H1 (cell line): ENCODE measurements around the gene RIN3. TPM values are rescaled to one million over a fixed set of nuclear protein-coding genes. Genes with fewer than 3 reads are reported as not detected.

Experiments used
- CTCF ChIA-PET: fragments of 300-600 bp; sonication (Branson Sonifier 250); formaldehyde crosslinking; loops from one replicate; lab custom pipeline; 2021; ENCODE audit not compliant: partially characterized antibody; lab: Charles Lee
- POLR2A ChIA-PET: fragments of 300-600 bp; sonication (Branson Sonifier 250); formaldehyde crosslinking; loops from one replicate; lab custom pipeline; 2021; ENCODE audit warnings: inconsistent platforms; ENCODE audit not compliant: partially characterized antibody; lab: Charles Lee
- DNase-seq, 2 experiments: peaks; one replicate each; pipeline versions ENCODE4 v3.0.0 to v3.0.0-alpha.2; 2010 to 2022; ENCODE audit warnings: low spot score in 2 of 2, low read depth in 1 of 2, mixed read lengths in 1 of 2
- FAIRE-seq: peaks from 2 replicates; lab custom pipeline; 2011; peaks lifted over from hg19 to GRCh38; lab: Jason Lieb, UNC
- H2AFZ ChIP-seq: 2 replicates; pipeline ENCODE4 v1.8.1; 2012; ENCODE audit warnings: low read length, inconsistent platforms
- H2AK5ac ChIP-seq: 2 replicates; pipeline ENCODE4 v1.6.1; 2013; ENCODE audit warnings: low read depth, low read length
- H2BK120ac ChIP-seq: replicated peaks from 2 replicates; pipeline ENCODE3; 2013; ENCODE audit warnings: low read depth, low read length, inconsistent platforms
- H2BK12ac ChIP-seq: 2 replicates; pipeline ENCODE4 v1.6.1; 2013; ENCODE audit warnings: low read depth, low read length
- H2BK15ac ChIP-seq: 2 replicates; pipeline ENCODE4 v1.6.1; 2013; ENCODE audit warnings: low read length
- H2BK20ac ChIP-seq: 2 replicates; pipeline ENCODE4 v1.6.1; 2013; ENCODE audit warnings: low read length
- H2BK5ac ChIP-seq: 2 replicates; pipeline ENCODE4 v1.6.1; 2013; ENCODE audit warnings: low read depth, low read length
- H3K14ac ChIP-seq: 2 replicates; pipeline ENCODE4 v1.6.1; 2013; ENCODE audit warnings: inconsistent platforms; ENCODE audit not compliant: insufficient read length
- H3K18ac ChIP-seq: 2 replicates; pipeline ENCODE4 v1.6.1; 2013; ENCODE audit warnings: low read length; ENCODE audit errors: extremely low read depth
- H3K23ac ChIP-seq: 2 replicates; pipeline ENCODE4 v1.6.1; 2013; ENCODE audit warnings: inconsistent platforms; ENCODE audit not compliant: insufficient read length
- H3K23me2 ChIP-seq: 2 replicates; pipeline ENCODE4 v1.6.1; 2013; ENCODE audit warnings: low read depth, low read length
- H3K27ac ChIP-seq: 2 replicates; pipeline ENCODE4 v1.6.1; 2011; ENCODE audit warnings: low read depth, low read length, inconsistent platforms
- H3K27me3 ChIP-seq, 4 experiments: replicated peaks in 1 of 4; 1 replicate in 1 of 4; 2 replicates in 3 of 4; pipeline versions ENCODE4 v1.6.1 to v1.8.1; 2011 to 2013; ENCODE audit warnings: low read length in 3 of 4, mild to moderate bottlenecking in 3 of 4, inconsistent platforms in 2 of 4, mixed read lengths in 2 of 4, moderate library complexity in 1 of 4; ENCODE audit not compliant: control insufficient read depth in 3 of 4, insufficient read depth in 3 of 4; ENCODE audit errors: extremely low read depth in 1 of 4
- H3K36me3 ChIP-seq, 4 experiments: 2 replicates each; pipeline versions ENCODE4 v1.6.1 to v1.8.1; 2011 to 2013; ENCODE audit warnings: mild to moderate bottlenecking in 4 of 4, low read length in 3 of 4, moderate library complexity in 2 of 4, control low read depth in 1 of 4, inconsistent platforms in 1 of 4; ENCODE audit not compliant: insufficient read depth in 4 of 4, control insufficient read depth in 2 of 4
- H3K4ac ChIP-seq: replicated peaks from 2 replicates; pipeline ENCODE3; 2013; ENCODE audit warnings: low read length, low read depth, mixed read lengths, inconsistent platforms; ENCODE audit not compliant: insufficient read length
- H3K4me1 ChIP-seq, 4 experiments: replicated peaks in 1 of 4; 1 replicate in 1 of 4; 2 replicates in 3 of 4; pipeline versions ENCODE4 v1.6.1 to v1.8.1; 2011 to 2013; ENCODE audit warnings: low read length in 3 of 4, inconsistent platforms in 2 of 4, mixed read lengths in 1 of 4; ENCODE audit not compliant: insufficient read depth in 4 of 4, control insufficient read depth in 3 of 4
- H3K4me2 ChIP-seq, 2 experiments: 2 replicates each; pipeline versions ENCODE4 v1.6.1 to v1.8.1; 2011 to 2013; ENCODE audit warnings: low read depth in 2 of 2, low read length in 2 of 2, control low read depth in 1 of 2, inconsistent platforms in 1 of 2, mild to moderate bottlenecking in 1 of 2; ENCODE audit not compliant: insufficient read depth in 1 of 2
- H3K4me3 ChIP-seq, 4 experiments: fragments of 200-600, 300-600 bp in 1 of 4; sonication (generic), shearing (Covaris generic), sonication (Bioruptor Twin) in 1 of 4; 2 replicates each; pipeline versions ENCODE4 v1.5.1 to v1.8.1; 2011 to 2016; ENCODE audit warnings: low read length in 4 of 4, low read depth in 3 of 4, control low read depth in 2 of 4, inconsistent platforms in 2 of 4, mild to moderate bottlenecking in 2 of 4, mixed read lengths in 1 of 4, moderate library complexity in 1 of 4; ENCODE audit not compliant: insufficient read depth in 2 of 4; ENCODE audit errors: extremely low read depth in 1 of 4
- H3K56ac ChIP-seq: replicated peaks from 2 replicates; pipeline ENCODE3; 2013; ENCODE audit warnings: low read depth, mild to moderate bottlenecking, mixed read lengths, low read length, inconsistent platforms; ENCODE audit not compliant: insufficient read length
- H3K79me1 ChIP-seq: 2 replicates; pipeline ENCODE4 v1.6.1; 2013; ENCODE audit warnings: low read depth, low read length, control low read depth
- H3K79me2 ChIP-seq, 2 experiments: 2 replicates each; pipeline versions ENCODE4 v1.6.1 to v1.8.1; 2012 to 2013; ENCODE audit warnings: low read length in 2 of 2, mild to moderate bottlenecking in 2 of 2, inconsistent platforms in 1 of 2; ENCODE audit not compliant: insufficient read depth in 2 of 2, control insufficient read depth in 1 of 2
- H3K9ac ChIP-seq, 4 experiments: replicated peaks in 1 of 4; 1 replicate in 1 of 4; 2 replicates in 3 of 4; pipeline versions ENCODE4 v1.6.1 to v1.8.1; 2011 to 2013; ENCODE audit warnings: low read depth in 3 of 4, low read length in 3 of 4, control low read depth in 2 of 4, mild to moderate bottlenecking in 2 of 4, moderate library complexity in 2 of 4, inconsistent platforms in 1 of 4; ENCODE audit errors: extremely low read depth in 1 of 4
- H3K9me3 ChIP-seq, 2 experiments: 2 replicates each; pipeline versions ENCODE4 v1.6.1 to v1.8.1; 2012 to 2013; ENCODE audit warnings: mild to moderate bottlenecking in 2 of 2, moderate library complexity in 2 of 2, control low read depth in 1 of 2, inconsistent platforms in 1 of 2, low read depth in 1 of 2, low read length in 1 of 2, mixed read lengths in 1 of 2; ENCODE audit not compliant: insufficient read depth in 2 of 2
- H4K20me1 ChIP-seq, 2 experiments: replicated peaks in 1 of 2; 2 replicates each; pipeline versions ENCODE3 to v1.8.1; 2011 to 2013; ENCODE audit warnings: inconsistent platforms in 2 of 2, low read length in 2 of 2, mild to moderate bottlenecking in 1 of 2; ENCODE audit not compliant: insufficient read depth in 2 of 2, control insufficient read depth in 1 of 2
- H4K5ac ChIP-seq: 2 replicates; pipeline ENCODE4 v1.6.1; 2013; ENCODE audit warnings: low read length, low read depth, mixed read lengths, inconsistent platforms; ENCODE audit not compliant: insufficient read length
- H4K8ac ChIP-seq: 2 replicates; pipeline ENCODE4 v1.8.0; 2013; ENCODE audit warnings: mild to moderate bottlenecking, moderate library complexity, low read length, inconsistent platforms; ENCODE audit not compliant: insufficient read depth; ENCODE audit errors: extremely low read depth
- H4K91ac ChIP-seq: replicated peaks from 2 replicates; pipeline ENCODE3; 2013; ENCODE audit warnings: low read length, mixed read lengths, inconsistent platforms; ENCODE audit not compliant: insufficient read length
- TAF7 ChIP-seq: optimal IDR thresholded peaks from 2 replicates; pipeline ENCODE3; 2011; ENCODE audit warnings: low read depth, mild to moderate bottlenecking, inconsistent platforms, low read length, moderate library complexity, borderline replicate concordance
- WGBS, 2 experiments: shearing (Covaris generic) in 1 of 2; methylation state at CpG; one replicate each; pipeline versions ENCODE4 v1.1.6 to v1.1.7; 2013 to 2015; ENCODE audit warnings: low lambda C conversion rate in 2 of 2, mixed read lengths in 2 of 2, inconsistent platforms in 1 of 2, low coverage in 1 of 2, missing lambda C conversion rate in 1 of 2; ENCODE audit not compliant: insufficient replicate concordance in 2 of 2, insufficient coverage in 1 of 2, insufficient read length in 1 of 2; ENCODE audit errors: extremely low coverage in 1 of 2, missing lambda C conversion rate in 1 of 2; 5-methylcytosine and 5-hydroxymethylcytosine counted together
- polyA plus RNA-seq, 7 experiments: library from polyadenylated mRNA; depleted of rRNA in 3 of 7; stranded (reverse) in 5 of 7; unstranded in 2 of 7; fragments of >200 nt in 5 of 7; fragments of 200-250 nt in 2 of 7; gene quantifications; 1 replicate in 5 of 7; 2 replicates in 1 of 7; 4 replicates in 1 of 7; pipeline versions ENCODE4 v1.2.1 to v1.2.3, GENCODE V29; 2011 to 2013; ENCODE audit warnings: missing spikeins in 2 of 7, mixed read lengths in 2 of 7
- total RNA-seq: library from RNA; stranded (reverse); fragmentation: NEBNext Ultra II Directional; extraction: Animal tissue kit (Norgen Biotek cat#: 25700); gene quantifications from 2 replicates; pipeline ENCODE4 v1.2.1, GENCODE V29; 2021

RIN3 gene
- total and polyA plus RNA-seq, 2 of the 8 experiments (the other 6 are each of a cell fraction or from before 2014, with no cell fraction given): 0.59 to 1.5 TPM

GRCh38 chr14:92709340-92710000 is 195.9 kb downstream of the RIN3 start:
- POLR2A ChIA-PET: interaction anchor here (1.0 kb wide), 1 partner anchor 9 kb away, joined by 4 read pairs; no protein-coding TSS in a partner anchor
- no peak overlapping the region for H3K9ac ChIP-seq

More at GRCh38 chr14:92709340-92710000, 195.9 kb downstream of the RIN3 start:
- CTCF ChIA-PET: interaction anchor here (0.9 to 3.0 kb wide), 7 partner anchors 8 to 74 kb away, joined by 3 to 8 read pairs (median 5); no protein-coding TSS in a partner anchor
- H3K14ac ChIP-seq: no peak overlapping the region
- H2BK20ac ChIP-seq: no peak overlapping the region
- no peak overlapping the region for H4K91ac ChIP-seq
- 92% methylated on average over 13 of the region's 13 CpGs; no CpG with 5 or more reads in 1 of the 2 experiments for WGBS, 2 experiments
- no peak overlapping the region for H3K23ac ChIP-seq
- no peaks in the 10 kb centered on the region for H3K79me2 ChIP-seq
- no peak overlapping the region for H2BK15ac ChIP-seq
- no peak for FAIRE-seq
- no peak for DNase-seq
- H3K56ac ChIP-seq: no peak overlapping the region
- no peak overlapping the region for H3K4me3 ChIP-seq
- TF ChIP-seq TAF7: no peak
- H3K4me2 ChIP-seq: no peak overlapping the region
- H3K4me1 ChIP-seq: peaks cover 0 to 3% (median 0%) of the 10 kb centered on the region in 4 experiments; a peak in 1 of 7 replicates
- H3K9me3 ChIP-seq: no peaks in the 10 kb centered on the region
- no peaks in the 10 kb centered on the region for H3K23me2 ChIP-seq
- no peak overlapping the region for H2AK5ac ChIP-seq
- no peaks in the 10 kb centered on the region for H3K27me3 ChIP-seq
- H3K79me1 ChIP-seq: no peaks in the 10 kb centered on the region
- H4K20me1 ChIP-seq: no peaks in the 10 kb centered on the region
- peak overlapping the region; percentile 60; the same call in 1 of the 2 replicates for H2BK12ac ChIP-seq
- no peak overlapping the region for H2BK5ac ChIP-seq
- H3K4ac ChIP-seq: no peak overlapping the region
- H2BK120ac ChIP-seq: no peak overlapping the region
- H4K5ac ChIP-seq: no peak overlapping the region
- no peak overlapping the region for H2AFZ ChIP-seq
- peaks cover 0 to 27% (median 2%) of the 10 kb centered on the region in 4 experiments; a peak in 5 of 8 replicates for H3K36me3 ChIP-seq
- no peak overlapping the region for H3K27ac ChIP-seq
- H4K8ac ChIP-seq: no peak overlapping the region
- no peak overlapping the region for H3K18ac ChIP-seq
